ENCODE measurements around the gene BICD2.

DNA sequence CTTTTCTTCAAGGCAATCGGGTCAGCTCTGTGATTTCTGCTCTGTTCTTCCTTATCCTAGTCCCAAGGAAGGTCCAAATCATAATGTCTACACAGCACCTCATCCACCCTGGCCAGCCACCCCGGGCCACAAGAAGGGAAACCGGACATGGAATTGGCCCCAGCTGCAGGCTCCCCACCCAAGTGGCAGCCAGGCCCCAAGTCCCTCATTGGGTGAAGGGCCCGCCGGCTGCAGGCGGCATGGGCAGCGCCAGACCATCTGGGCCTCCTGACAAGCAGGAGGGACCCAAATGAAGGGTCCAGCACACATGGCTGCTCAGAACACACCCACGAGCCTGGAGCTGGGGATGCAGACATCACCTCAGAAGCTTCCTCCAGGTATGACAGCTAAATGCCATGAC is 33.7 kb downstream of the BICD2 start:
- TF ChIP-seq, protein P1, sequence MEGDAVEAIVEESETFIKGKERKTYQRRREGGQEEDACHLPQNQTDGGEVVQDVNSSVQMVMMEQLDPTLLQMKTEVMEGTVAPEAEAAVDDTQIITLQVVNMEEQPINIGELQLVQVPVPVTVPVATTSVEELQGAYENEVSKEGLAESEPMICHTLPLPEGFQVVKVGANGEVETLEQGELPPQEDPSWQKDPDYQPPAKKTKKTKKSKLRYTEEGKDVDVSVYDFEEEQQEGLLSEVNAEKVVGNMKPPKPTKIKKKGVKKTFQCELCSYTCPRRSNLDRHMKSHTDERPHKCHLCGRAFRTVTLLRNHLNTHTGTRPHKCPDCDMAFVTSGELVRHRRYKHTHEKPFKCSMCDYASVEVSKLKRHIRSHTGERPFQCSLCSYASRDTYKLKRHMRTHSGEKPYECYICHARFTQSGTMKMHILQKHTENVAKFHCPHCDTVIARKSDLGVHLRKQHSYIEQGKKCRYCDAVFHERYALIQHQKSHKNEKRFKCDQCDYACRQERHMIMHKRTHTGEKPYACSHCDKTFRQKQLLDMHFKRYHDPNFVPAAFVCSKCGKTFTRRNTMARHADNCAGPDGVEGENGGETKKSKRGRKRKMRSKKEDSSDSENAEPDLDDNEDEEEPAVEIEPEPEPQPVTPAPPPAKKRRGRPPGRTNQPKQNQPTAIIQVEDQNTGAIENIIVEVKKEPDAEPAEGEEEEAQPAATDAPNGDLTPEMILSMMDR (CRISPR knock-in tag; IDR thresholded peaks at IDR 0.05): no peak
- no peak for TF ChIP-seq ZNF20 (CRISPR knock-in tag; IDR thresholded peaks at IDR 0.05)
- TF ChIP-seq BRCA1 (CRISPR knock-in tag; IDR thresholded peaks at IDR 0.05): no peak
- TF ChIP-seq FOXM1 (CRISPR knock-in tag; IDR thresholded peaks at IDR 0.05): no peak
- no peak for TF ChIP-seq RFX5 (IDR thresholded peaks at IDR 0.05; ENCODE audit: low read depth, low read length)
- TF ChIP-seq, protein P2, sequence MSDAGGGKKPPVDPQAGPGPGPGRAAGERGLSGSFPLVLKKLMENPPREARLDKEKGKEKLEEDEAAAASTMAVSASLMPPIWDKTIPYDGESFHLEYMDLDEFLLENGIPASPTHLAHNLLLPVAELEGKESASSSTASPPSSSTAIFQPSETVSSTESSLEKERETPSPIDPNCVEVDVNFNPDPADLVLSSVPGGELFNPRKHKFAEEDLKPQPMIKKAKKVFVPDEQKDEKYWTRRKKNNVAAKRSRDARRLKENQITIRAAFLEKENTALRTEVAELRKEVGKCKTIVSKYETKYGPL (CRISPR knock-in tag; IDR thresholded peaks at IDR 0.05): no peak
- TF ChIP-seq EZH2 (conservative IDR thresholded peaks at IDR 0.05; ENCODE audit: low read depth, low read length): no peak
- TF ChIP-seq ZNF776 (CRISPR knock-in tag; IDR thresholded peaks at IDR 0.05): no peak
- no peak for TF ChIP-seq ZNF292 (CRISPR knock-in tag; IDR thresholded peaks at IDR 0.05; ENCODE audit: borderline replicate concordance, low read depth)
- TF ChIP-seq PAWR (CRISPR knock-in tag; IDR thresholded peaks at IDR 0.05; ENCODE audit: borderline replicate concordance): no peak
- no peak for TF ChIP-seq TRIM24 (CRISPR knock-in tag; IDR thresholded peaks at IDR 0.05)
- TF ChIP-seq POLR2A (IDR thresholded peaks at IDR 0.05; ENCODE audit: insufficient read depth in 1 of 2, low read depth in 2 of 2, low read length in 2 of 2): no peak
- TF ChIP-seq NFIC (IDR thresholded peaks at IDR 0.05; ENCODE audit: low read length): no peak
- no peak for TF ChIP-seq ZNF3 (CRISPR knock-in tag; IDR thresholded peaks at IDR 0.05)

All from HepG2 (cell line).